ENCODE data around the gene COX6A2. TPM values are rescaled to one million over a fixed set of nuclear protein-coding genes. Genes with fewer than 3 reads are reported as not detected.

Gene COX6A2
- total RNA-seq, 2 experiments from 2014 or later = not detected

- no peak overlapping the region for H3K4me2 ChIP-seq (ENCODE audit: low read length)
- POLR2A ChIA-PET = no interaction called here
- no peaks in the 10 kb centered on the region for H3K79me2 ChIP-seq (ENCODE audit: insufficient read depth, low read depth, low read length)
- CTCF ChIA-PET (ENCODE audit: unreplicated experiment) = no interaction called here
- no peaks in the 10 kb centered on the region for H4K20me1 ChIP-seq (ENCODE audit: insufficient read depth, low read length)
- H3K4me1 ChIP-seq (ENCODE audit: insufficient read depth, low read length, poor library complexity, severe bottlenecking) = no peaks in the 10 kb centered on the region
- H3K36me3 ChIP-seq (ENCODE audit: insufficient read depth, low read length) = no peaks in the 10 kb centered on the region
- TF ChIP-seq CTCF (conservative IDR thresholded peaks at IDR 0.05; ENCODE audit: low read length) (no peak), EZH2phosphoT487 (IDR thresholded peaks at IDR 0.05; ENCODE audit: borderline replicate concordance, low read depth, low read length) (no peak)
- intact Hi-C loops (cut with micrococcal nuclease; ENCODE audit: unreplicated experiment) = no loop called here
- no peak overlapping the region for H2AFZ ChIP-seq (ENCODE audit: low read length)
- H3K27ac ChIP-seq (ENCODE audit: low read depth, low read length, poor library complexity, severe bottlenecking) = no peak overlapping the region
- no peak for DNase-seq (ENCODE audit: low spot score)
- H3K9me2 ChIP-seq (ENCODE audit: insufficient read depth, low read length) = no peaks in the 10 kb centered on the region
- no TSS peak for BruUV-seq (replicated peaks)
- H3K9me3 ChIP-seq (ENCODE audit: low read length) = no peaks in the 10 kb centered on the region
- no peak overlapping the region for H3K4me3 ChIP-seq (ENCODE audit: low read depth, low read length, poor library complexity, severe bottlenecking)
These were observed 23.7 kb downstream of the COX6A2 start for GRCh38 chr16:31404353-31405064.

- H3K79me2 ChIP-seq (ENCODE audit: insufficient read depth, low read depth, low read length) = no peaks in the 10 kb centered on the region
- BruUV-seq (replicated peaks) = no TSS peak
- H3K9me3 ChIP-seq (ENCODE audit: low read length) = no peaks in the 10 kb centered on the region
- intact Hi-C loops (cut with micrococcal nuclease; ENCODE audit: unreplicated experiment) = no loop called here
- H3K27ac ChIP-seq (ENCODE audit: low read depth, low read length, poor library complexity, severe bottlenecking) = no peak overlapping the region
- no peak overlapping the region for H3K4me3 ChIP-seq (ENCODE audit: low read depth, low read length, poor library complexity, severe bottlenecking)
- POLR2A ChIA-PET = no interaction called here
- no peak for DNase-seq (ENCODE audit: low spot score)
- H3K36me3 ChIP-seq (ENCODE audit: insufficient read depth, low read length) = no peaks in the 10 kb centered on the region
- H3K4me1 ChIP-seq (ENCODE audit: insufficient read depth, low read length, poor library complexity, severe bottlenecking) = no peaks in the 10 kb centered on the region
- H4K20me1 ChIP-seq (ENCODE audit: insufficient read depth, low read length) = no peaks in the 10 kb centered on the region
- H3K4me2 ChIP-seq (ENCODE audit: low read length) = no peak overlapping the region
- no peak overlapping the region for H2AFZ ChIP-seq (ENCODE audit: low read length)
- no peak for TF ChIP-seq EZH2phosphoT487 (IDR thresholded peaks at IDR 0.05; ENCODE audit: borderline replicate concordance, low read depth, low read length)
- TF ChIP-seq CTCF (conservative IDR thresholded peaks at IDR 0.05; ENCODE audit: low read length) = no peak
- H3K9me2 ChIP-seq (ENCODE audit: insufficient read depth, low read length) = no peaks in the 10 kb centered on the region
- CTCF ChIA-PET (ENCODE audit: unreplicated experiment) = no interaction called here
These were observed 24.4 kb downstream of the COX6A2 start for GRCh38 chr16:31403590-31404352.

- ChIA-PET CTCF (ENCODE audit: unreplicated experiment) (no interaction called here), POLR2A (no interaction called here)
- intact Hi-C loops (cut with micrococcal nuclease; ENCODE audit: unreplicated experiment) = no loop called here
- Histone ChIP-seq H4K20me1 (ENCODE audit: insufficient read depth, low read length) (no peaks in the 10 kb centered on the region), H3K79me2 (ENCODE audit: insufficient read depth, low read depth, low read length) (no peaks in the 10 kb centered on the region), H3K4me2 (ENCODE audit: low read length) (no peak overlapping the region), H3K4me1 (ENCODE audit: insufficient read depth, low read length, poor library complexity, severe bottlenecking) (no peaks in the 10 kb centered on the region), H3K4me3 (ENCODE audit: low read depth, low read length, poor library complexity, severe bottlenecking) (no peak overlapping the region), H3K9me3 (ENCODE audit: low read length) (no peaks in the 10 kb centered on the region), H3K27ac (ENCODE audit: low read depth, low read length, poor library complexity, severe bottlenecking) (no peak overlapping the region), H3K36me3 (ENCODE audit: insufficient read depth, low read length) (no peaks in the 10 kb centered on the region), H2AFZ (ENCODE audit: low read length) (no peak overlapping the region), H3K9me2 (ENCODE audit: insufficient read depth, low read length) (no peaks in the 10 kb centered on the region)
- TF ChIP-seq EZH2phosphoT487 (IDR thresholded peaks at IDR 0.05; ENCODE audit: borderline replicate concordance, low read depth, low read length) (no peak), CTCF (conservative IDR thresholded peaks at IDR 0.05; ENCODE audit: low read length) (no peak)
- BruUV-seq (replicated peaks) = no TSS peak
- DNase-seq (ENCODE audit: low spot score) = no peak
These were observed 25.5 kb downstream of the COX6A2 start for GRCh38 chr16:31402687-31403086.
